BJ (cell line): Measurements from ENCODE around the gene AOPEP. TPM values are rescaled to one million over a fixed set of nuclear protein-coding genes. Genes with fewer than 3 reads are reported as not detected.
A peak's percentile ranks its signal among the peaks of the same experiment; 100 is the strongest.

ENCODE experiments used
- CTCF ChIA-PET: fragments of 350-600 bp; formaldehyde crosslinking; extraction: SDS; loops from one replicate; lab custom pipeline; 2021; ENCODE audit warnings: antibody characterized with exemption, inconsistent platforms; lab: Yijun Ruan, JAX
- POLR2A ChIA-PET: fragments of 300-600 bp; sonication (Branson Sonifier 250); formaldehyde crosslinking; extraction: SDS; loops from one replicate; lab custom pipeline; 2021; ENCODE audit warnings: antibody characterized with exemption; lab: Charles Lee
- DNase-seq: peaks from one replicate; pipeline ENCODE4 v3.0.0-alpha.2; 2011; ENCODE audit warnings: low read depth
- H3K27me3 ChIP-seq: 2 replicates; pipeline ENCODE4 v1.6.0; 2011; ENCODE audit warnings: low read length; ENCODE audit not compliant: control insufficient read depth, insufficient read depth
- H3K36me3 ChIP-seq: 2 replicates; pipeline ENCODE4 v1.5.1; 2011; ENCODE audit warnings: low read length; ENCODE audit not compliant: control insufficient read depth, insufficient read depth
- H3K4me3 ChIP-seq: 2 replicates; pipeline ENCODE4 v1.5.1; 2011; ENCODE audit warnings: low read depth, mild to moderate bottlenecking, control low read depth, low read length
- CTCF ChIP-seq: IDR thresholded peaks from 2 replicates; pipeline ENCODE4 v1.5.1; 2011; ENCODE audit warnings: low read depth, mild to moderate bottlenecking, control low read depth, inconsistent platforms, low read length, moderate library complexity; ENCODE audit not compliant: insufficient read depth
- polyA plus RNA-seq: library from polyadenylated mRNA; depleted of rRNA; stranded (reverse); fragments of >200 nt; gene quantifications from 2 replicates; pipeline ENCODE4 v1.2.3, GENCODE V29; 2011

The AOPEP gene
- polyA plus RNA-seq, 1 experiment, result 52.1 TPM

- ChIA-PET POLR2A (interaction anchor here (0.6 kb wide), 1 partner anchor 229 kb away, joined by 5 read pairs; no protein-coding TSS in a partner anchor), CTCF (interaction anchor here (1.0 to 1.6 kb wide), 3 partner anchors 37 to 425 kb away, joined by 3 to 11 read pairs (median 3); no protein-coding TSS in a partner anchor)
- Histone ChIP-seq H3K36me3 (peaks cover 24% of the 10 kb centered on the region), H3K4me3 (no peak overlapping the region), H3K27me3 (no peaks in the 10 kb centered on the region)
- TF ChIP-seq CTCF, result no peak
- no peak for DNase-seq
These were observed 364.5 kb downstream of the AOPEP start for GRCh38 chr9:95090871-95091577.

- ChIA-PET POLR2A (no interaction called here), CTCF (interaction anchor here (0.6 to 1.6 kb wide), 4 partner anchors 36 to 426 kb away, joined by 3 to 11 read pairs (median 3); no protein-coding TSS in a partner anchor)
- Histone ChIP-seq H3K27me3 (no peaks in the 10 kb centered on the region), H3K36me3 (peaks cover 18% of the 10 kb centered on the region), H3K4me3 (no peak overlapping the region)
- DNase-seq, result peak; percentile 86
- no peak for TF ChIP-seq CTCF
These were observed 365.2 kb downstream of the AOPEP start for GRCh38 chr9:95091601-95092261.

GRCh38 chr9:95092262-95093072 lies 366.0 kb downstream of the AOPEP start:
- CTCF ChIA-PET, result interaction anchor here (0.6 to 1.6 kb wide), 4 partner anchors 35 to 134 kb away, joined by 3 to 11 read pairs (median 4); no protein-coding TSS in a partner anchor

GRCh38 chr9:95093586-95093985 lies 367.1 kb downstream of the AOPEP start:
- no peak for TF ChIP-seq CTCF
- Histone ChIP-seq H3K36me3 (peaks cover 10% of the 10 kb centered on the region), H3K27me3 (no peaks in the 10 kb centered on the region), H3K4me3 (no peak overlapping the region)
- ChIA-PET CTCF (interaction anchor here (0.6 to 0.7 kb wide), 2 partner anchors 34 to 74 kb away, joined by 3 to 4 read pairs; no protein-coding TSS in a partner anchor), POLR2A (no interaction called here)
- DNase-seq, result no peak

More at GRCh38 chr9:95092262-95093072, 366.0 kb downstream of the AOPEP start:
- Histone ChIP-seq H3K4me3 (no peak overlapping the region), H3K27me3 (no peaks in the 10 kb centered on the region), H3K36me3 (peaks cover 17% of the 10 kb centered on the region)
- POLR2A ChIA-PET, result no interaction called here
- no peak for TF ChIP-seq CTCF
- peak; percentile 65 for DNase-seq
